Vagina (tissue), 2 donors: ENCODE measurements around the gene AP5M1. TPM values are rescaled to one million over a fixed set of nuclear protein-coding genes. Genes with fewer than 3 reads are reported as not detected.
"Not testable (repeated sequence)": the region's sequence is repeated elsewhere in the genome, so short reads cannot be mapped to it uniquely, and the experiment has no call there.

Source experiments
- DNase-seq, 2 donors: peaks; one replicate each; pipeline ENCODE4 v3.0.0-alpha.2; 2017; ENCODE audit errors: extremely low spot score in 2 of 2
- H3K27ac ChIP-seq: fragments of 200-600 bp; sonication (generic); one replicate; pipeline ENCODE4 v1.5.1; 2019
- H3K27me3 ChIP-seq: fragments of 200-600 bp; sonication (generic); one replicate; pipeline ENCODE4 v1.5.1; 2019
- H3K36me3 ChIP-seq, 2 donors: fragments of 200-600 bp; sonication (generic); one replicate each; pipeline ENCODE4 v1.5.1; 2017 to 2019
- H3K4me1 ChIP-seq: fragments of 200-600 bp; sonication (generic); one replicate; pipeline ENCODE4 v1.5.1; 2019
- H3K4me3 ChIP-seq, 2 donors: fragments of 200-600 bp; sonication (generic); 1 replicate in 1 of 2; 2 replicates in 1 of 2; pipeline ENCODE4 v1.5.1; 2016 to 2019
- H3K9me3 ChIP-seq: fragments of 200-600 bp; sonication (generic); one replicate; pipeline ENCODE4 v1.5.1; 2019
- CTCF ChIP-seq, 3 experiments: fragments of 450-650 bp in 2 of 3; fragments of 200-600 bp in 1 of 3; sonication (generic) in 1 of 3; IDR thresholded peaks; one replicate each; pipeline ENCODE4 v1.5.1; 2017 to 2019; ENCODE audit warnings: antibody characterized with exemption in 3 of 3, mild to moderate bottlenecking in 2 of 3, moderate library complexity in 2 of 3
- POLR2A ChIP-seq, 2 donors: fragments of 450-650 bp; IDR thresholded peaks; one replicate each; pipeline ENCODE4 v1.6.1; 2017; ENCODE audit warnings: antibody characterized with exemption in 2 of 2, mild to moderate bottlenecking in 2 of 2, moderate library complexity in 2 of 2
- POLR2AphosphoS5 ChIP-seq, 2 donors: sonication (generic); formaldehyde crosslinking; IDR thresholded peaks; one replicate each; pipeline ENCODE4 v1.9.0; 2017; ENCODE audit warnings: antibody characterized with exemption in 2 of 2, mild to moderate bottlenecking in 2 of 2, low read depth in 1 of 2; ENCODE audit not compliant: insufficient read depth in 1 of 2
- intact Hi-C: fragments of 100-400 bp; cut with DNase I; formaldehyde crosslinking; loops from one replicate; pipeline ENCODE4 v1.15.1; 2023
- total RNA-seq: library from RNA; depleted of rRNA; stranded (reverse); fragments of >200 nt; gene quantifications from one replicate; pipeline ENCODE4 v1.2.3, GENCODE V29; 2016

The AP5M1 gene
- total RNA-seq, 1 donor from 2014 or later, result 18.2 TPM

DNA sequence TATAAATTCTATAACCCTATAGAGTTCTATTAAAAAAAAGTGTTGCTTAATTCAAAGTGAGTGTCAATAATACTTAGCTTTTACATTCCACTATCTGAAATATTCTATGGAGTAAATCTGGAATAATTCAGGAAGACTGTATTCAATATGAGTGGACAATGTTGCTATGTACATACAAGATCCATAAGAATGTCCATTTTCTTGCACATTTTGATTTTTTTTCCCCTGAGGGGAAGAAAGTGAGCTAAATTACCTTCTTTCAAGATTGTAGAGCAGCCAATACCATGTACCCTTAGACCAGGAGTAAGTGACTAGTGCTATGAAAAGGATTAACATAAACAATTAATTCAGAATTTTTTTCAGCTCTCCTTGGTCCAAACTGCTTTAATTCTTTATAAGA is 25.5 kb upstream of the AP5M1 start:
- Histone ChIP-seq H3K27ac (no peak overlapping the region), H3K27me3 (no peaks in the 10 kb centered on the region), H3K4me1 (no peaks in the 10 kb centered on the region), H3K36me3 (peaks cover 0 to 17% of the 10 kb centered on the region in 2 donors), H3K9me3 (no peaks in the 10 kb centered on the region), H3K4me3 (no peak overlapping the region)
- intact Hi-C loops, result no loop called here
- no peak for DNase-seq
- TF ChIP-seq CTCF (IDR thresholded peaks at IDR 0.05) (no peak), POLR2AphosphoS5 (IDR thresholded peaks at IDR 0.05; ENCODE audit: insufficient read depth in 1 of 2, low read depth in 1 of 2) (no peak), POLR2A (IDR thresholded peaks at IDR 0.05) (no peak)

GRCh38 chr14:57244106-57244505 is 24.7 kb upstream of the AP5M1 start:
- intact Hi-C loops, result no loop called here
- no peak overlapping the region for H3K4me3 ChIP-seq

DNA sequence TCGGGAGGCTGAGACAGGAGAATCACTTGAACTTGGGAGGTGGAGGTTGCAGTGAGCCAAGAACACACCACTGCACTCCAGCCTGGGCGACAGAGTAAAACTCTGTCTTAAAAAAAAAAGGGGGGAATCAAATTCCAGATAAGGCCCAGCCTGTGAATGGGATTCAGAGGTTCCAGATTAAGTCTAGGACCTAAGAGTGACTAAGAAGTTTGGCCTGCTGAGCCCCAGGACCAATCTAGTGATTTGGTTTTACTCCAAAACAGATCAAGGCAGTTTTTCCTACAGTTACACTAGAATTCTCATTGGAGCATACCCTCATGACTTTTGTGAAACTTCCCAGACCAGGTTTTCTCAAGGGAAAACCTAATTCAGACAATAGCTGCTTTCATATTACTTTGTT is 22.8 kb upstream of the AP5M1 start:
- Histone ChIP-seq H3K4me1 (no peaks in the 10 kb centered on the region), H3K27ac (no peak overlapping the region), H3K27me3 (no peaks in the 10 kb centered on the region), H3K4me3 (no peak overlapping the region), H3K9me3 (no peaks in the 10 kb centered on the region), H3K36me3 (peaks cover 0 to 4% of the 10 kb centered on the region in 2 donors)
- intact Hi-C loops, result no loop called here
- TF ChIP-seq POLR2AphosphoS5 (IDR thresholded peaks at IDR 0.05; ENCODE audit: insufficient read depth in 1 of 2, low read depth in 1 of 2) (no peak), POLR2A (IDR thresholded peaks at IDR 0.05) (no peak), CTCF (IDR thresholded peaks at IDR 0.05) (no peak)
- DNase-seq, result no peak

More at GRCh38 chr14:57244106-57244505, 24.7 kb upstream of the AP5M1 start:
- peaks cover 0 to 10% of the 10 kb centered on the region in 2 donors for H3K36me3 ChIP-seq
- no peaks in the 10 kb centered on the region for H3K9me3 ChIP-seq
- H3K27me3 ChIP-seq, result no peaks in the 10 kb centered on the region
- DNase-seq, result no peak
- no peak overlapping the region for H3K27ac ChIP-seq
- no peak for TF ChIP-seq CTCF (IDR thresholded peaks at IDR 0.05)
- TF ChIP-seq POLR2AphosphoS5 (IDR thresholded peaks at IDR 0.05; ENCODE audit: insufficient read depth in 1 of 2, low read depth in 1 of 2), result no peak
- TF ChIP-seq POLR2A (IDR thresholded peaks at IDR 0.05), result no peak
- H3K4me1 ChIP-seq, result no peaks in the 10 kb centered on the region

GRCh38 chr14:57246933-57247657 is 21.7 kb upstream of the AP5M1 start:
- DNase-seq, result no peak
- no peak for TF ChIP-seq CTCF (IDR thresholded peaks at IDR 0.05)
- TF ChIP-seq POLR2AphosphoS5 (IDR thresholded peaks at IDR 0.05; ENCODE audit: insufficient read depth in 1 of 2, low read depth in 1 of 2), result no peak
- no peak for TF ChIP-seq POLR2A (IDR thresholded peaks at IDR 0.05)
- H3K27me3 ChIP-seq, result no peaks in the 10 kb centered on the region
- no peak overlapping the region for H3K27ac ChIP-seq
- H3K4me3 ChIP-seq, result no peak overlapping the region
- no peaks in the 10 kb centered on the region for H3K4me1 ChIP-seq
- H3K9me3 ChIP-seq, result no peaks in the 10 kb centered on the region
- intact Hi-C loops, result no loop called here
- H3K36me3 ChIP-seq, result no peaks in the 10 kb centered on the region

GRCh38 chr14:57254884-57255283 is 13.9 kb upstream of the AP5M1 start:
- Histone ChIP-seq H3K27ac (no peak overlapping the region), H3K4me1 (no peaks in the 10 kb centered on the region), H3K4me3 (no peak overlapping the region), H3K27me3 (no peaks in the 10 kb centered on the region), H3K9me3 (no peaks in the 10 kb centered on the region), H3K36me3 (no peaks in the 10 kb centered on the region)
- intact Hi-C loops, result no loop called here
- DNase-seq, result no peak
- TF ChIP-seq CTCF (IDR thresholded peaks at IDR 0.05) (no peak), POLR2A (IDR thresholded peaks at IDR 0.05) (no peak), POLR2AphosphoS5 (IDR thresholded peaks at IDR 0.05; ENCODE audit: insufficient read depth in 1 of 2, low read depth in 1 of 2) (no peak)

DNA sequence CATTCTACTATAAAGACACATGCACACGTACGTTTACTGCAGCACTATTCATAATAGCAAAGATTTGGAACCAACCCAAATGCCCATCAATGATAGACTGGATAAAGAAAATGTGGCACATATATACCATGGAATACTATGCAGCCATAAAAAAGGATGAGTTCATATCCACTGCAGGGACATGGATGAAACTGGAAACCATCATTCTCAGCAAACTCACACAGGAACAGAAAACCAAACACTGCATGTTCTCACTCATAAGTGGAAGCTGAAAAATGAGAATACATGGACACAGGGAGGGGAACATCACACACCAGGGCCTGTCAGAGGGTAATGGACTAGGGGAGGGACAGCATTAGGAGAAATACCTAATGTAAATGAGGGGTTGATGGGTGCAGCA is 10.6 kb upstream of the AP5M1 start:
- H3K27ac ChIP-seq, H3K27me3 ChIP-seq, H3K4me1 ChIP-seq, intact Hi-C loops, H3K9me3 ChIP-seq, H3K4me3 ChIP-seq, H3K36me3 ChIP-seq, DNase-seq: not testable (repeated sequence)
